Activated CD4-positive, alpha-beta T cell treated with anti-CD3 and anti-CD28 coated beads for 36 hours (primary cell): ENCODE data around the gene SKIDA1. TPM values are rescaled to one million over a fixed set of nuclear protein-coding genes. Genes with fewer than 3 reads are reported as not detected.

Experiments
- ATAC-seq: fragments of 200-7000 bp; cut with Tn5 transposase; one replicate; pipeline ENCODE4 v1.10.0; 2021; ENCODE audit warnings: mild to moderate bottlenecking, moderate library complexity
- CTCF ChIA-PET: fragments of 350-600 bp; sonication (Branson Sonifier 250); formaldehyde crosslinking; loops from one replicate; lab custom pipeline; 2021; ENCODE audit warnings: antibody characterized with exemption; lab: Charles Lee
- POLR2A ChIA-PET: fragments of 350-600 bp; sonication (Branson Sonifier 250); formaldehyde crosslinking; loops from one replicate; lab custom pipeline; 2021; ENCODE audit warnings: antibody characterized with exemption, inconsistent platforms; lab: Charles Lee
- DNase-seq: peaks from one replicate; pipeline ENCODE4 v3.0.0-alpha.2; 2020
- H3K27ac Mint-ChIP-seq: one replicate; pipeline ENCODE4 v1.8.0; 2021; ENCODE audit warnings: mixed read lengths
- H3K27me3 Mint-ChIP-seq: one replicate; pipeline ENCODE4 v1.8.0; 2021; ENCODE audit warnings: mixed read lengths
- H3K36me3 Mint-ChIP-seq: one replicate; pipeline ENCODE4 v1.8.0; 2021; ENCODE audit warnings: low read depth, mixed read lengths
- H3K4me1 Mint-ChIP-seq: one replicate; pipeline ENCODE4 v1.8.0; 2021; ENCODE audit warnings: mixed read lengths
- H3K4me3 Mint-ChIP-seq: one replicate; pipeline ENCODE4 v1.8.0; 2021; ENCODE audit warnings: mild to moderate bottlenecking, moderate library complexity, mixed read lengths
- H3K9me3 Mint-ChIP-seq: one replicate; pipeline ENCODE4 v1.8.0; 2021; ENCODE audit warnings: low read depth, mixed read lengths
- intact Hi-C, 2 experiments: fragments of 100-400 bp; cut with DNase I in 1 of 2; cut with micrococcal nuclease in 1 of 2; formaldehyde crosslinking; loops; one replicate each; pipeline versions ENCODE4 v1.14.2 to v1.15.1; 2022 to 2024; cut with DNase I, micrococcal nuclease
- total RNA-seq, 2 experiments: library from RNA; stranded (reverse); gene quantifications; one replicate each; pipeline ENCODE4 v1.2.3, GENCODE V29; 2021

Gene SKIDA1
- total RNA-seq, 2 experiments from 2014 or later, result 0.32 to 0.54 TPM

DNA sequence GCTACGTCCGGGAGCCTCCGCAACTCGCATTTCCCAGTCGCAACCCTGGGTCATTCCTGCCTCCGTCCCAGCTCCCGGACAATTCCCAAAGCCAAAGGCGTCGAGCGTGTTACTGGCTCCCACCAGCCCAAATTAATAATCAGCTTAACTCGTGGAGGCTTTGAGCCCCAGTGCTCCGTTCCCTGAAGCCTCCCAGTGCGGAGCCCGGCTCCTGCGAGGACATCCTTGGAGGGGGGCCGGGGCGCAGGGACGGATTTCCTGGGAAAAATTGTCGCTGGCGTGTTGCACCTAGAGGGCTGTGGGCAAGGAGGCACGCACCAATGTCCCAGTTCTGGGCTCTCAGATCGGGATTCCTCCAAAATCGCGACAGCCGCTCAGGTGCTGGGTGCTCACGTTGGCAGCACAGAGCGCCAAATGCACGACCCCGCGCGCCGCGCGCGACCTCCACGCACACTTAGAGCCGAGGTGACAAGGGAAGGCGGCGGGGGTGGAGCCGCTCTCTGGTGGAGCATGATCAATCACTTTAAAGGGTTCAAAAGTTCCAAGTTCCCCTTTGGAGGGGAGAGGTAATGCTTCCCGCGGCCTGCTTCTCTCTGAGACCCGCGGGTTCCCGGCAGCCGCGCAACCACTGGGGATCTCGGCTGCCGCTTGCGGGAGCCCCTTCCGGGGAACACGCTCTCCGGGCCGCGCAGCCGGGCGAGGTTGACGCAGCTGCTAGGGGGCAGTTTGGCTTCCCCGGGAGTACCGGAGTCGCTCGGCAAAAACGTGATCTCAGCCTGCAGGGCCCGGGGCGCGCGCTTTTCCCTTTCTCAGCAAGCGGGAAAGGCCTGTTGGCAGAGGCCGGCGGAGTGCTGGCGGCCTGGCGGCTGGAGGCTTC lies 25.5 kb downstream of the SKIDA1 start:
- Mint-ChIP-seq H3K4me3 (no peak overlapping the region), H3K9me3 (no peaks in the 10 kb centered on the region), H3K36me3 (no peaks in the 10 kb centered on the region), H3K27me3 (peaks cover 43% of the 10 kb centered on the region), H3K4me1 (peaks cover 12% of the 10 kb centered on the region), H3K27ac (no peak overlapping the region)
- intact Hi-C loops, result loop anchor here (5.0 to 10.0 kb wide), 4 partner anchors 423 to 1595 kb away; partner anchors contain the start of genes MSRB2 (in 1 of the 2) and SPAG6 (in 1 of the 2)
- ChIA-PET CTCF (interaction anchor here (0.7 to 1.5 kb wide), 3 partner anchors 8 to 16 kb away, joined by 3 to 7 read pairs (median 3); no protein-coding TSS in a partner anchor), POLR2A (no interaction called here)
- no peak for ATAC-seq
- DNase-seq, result peak; percentile 46

DNA sequence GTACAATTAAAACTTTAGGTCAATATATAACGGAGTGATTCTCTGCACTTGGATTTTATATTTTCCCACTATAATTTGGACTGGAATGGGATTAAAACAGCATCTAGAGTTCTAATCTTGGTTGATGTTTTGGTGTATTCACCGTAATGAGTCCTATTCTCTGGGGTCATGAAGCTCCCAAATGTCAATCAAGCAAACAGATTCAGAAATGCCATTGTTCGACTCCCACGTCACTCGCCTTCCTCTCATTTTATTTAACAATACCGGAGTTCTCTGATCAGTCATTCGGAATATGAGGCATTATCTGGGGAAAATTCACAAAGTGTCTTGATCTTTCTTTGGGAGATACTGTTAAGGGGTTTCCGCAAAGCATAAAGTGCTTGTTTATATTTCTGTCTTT lies 26.5 kb downstream of the SKIDA1 start:
- POLR2A ChIA-PET, result no interaction called here
- intact Hi-C loops, result loop anchor here (5.0 to 10.0 kb wide), 4 partner anchors 422 to 1596 kb away; partner anchors contain the start of genes MSRB2 (in 1 of the 2) and SPAG6 (in 1 of the 2)
- Mint-ChIP-seq H3K27ac (no peak overlapping the region), H3K9me3 (no peaks in the 10 kb centered on the region), H3K36me3 (no peaks in the 10 kb centered on the region), H3K4me3 (no peak overlapping the region), H3K4me1 (peaks cover 16% of the 10 kb centered on the region), H3K27me3 (peaks cover 47% of the 10 kb centered on the region)
- CTCF ChIA-PET, result interaction anchor here (1.2 to 1.4 kb wide), 2 partner anchors 13 to 19 kb away, joined by 3 read pairs; no protein-coding TSS in a partner anchor
- no peak for DNase-seq
- no peak for ATAC-seq

DNA sequence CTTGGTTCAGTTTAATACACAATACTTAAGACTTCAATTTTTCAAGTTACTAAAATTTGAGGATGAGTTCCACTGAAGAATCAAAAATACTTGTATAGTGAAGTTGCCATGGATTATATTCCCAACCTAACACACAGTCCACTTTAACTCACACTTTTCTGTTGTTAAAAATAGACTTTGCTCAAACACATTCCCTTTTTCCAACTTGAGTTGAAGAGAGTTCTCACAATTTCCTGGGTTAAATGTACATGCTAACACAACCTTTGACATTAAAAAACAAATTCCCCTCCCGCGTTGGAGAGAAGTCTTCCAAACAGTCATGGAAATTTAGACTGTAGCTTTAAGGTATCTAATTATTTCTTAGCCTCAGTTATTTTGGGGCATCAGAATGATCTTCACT lies 27.1 kb downstream of the SKIDA1 start:
- no peak for ATAC-seq
- intact Hi-C loops, result loop anchor here (5.0 to 10.0 kb wide), 4 partner anchors 421 to 1596 kb away; partner anchors contain the start of genes MSRB2 (in 1 of the 2) and SPAG6 (in 1 of the 2)
- no peak overlapping the region for H3K27ac Mint-ChIP-seq
- no peaks in the 10 kb centered on the region for H3K36me3 Mint-ChIP-seq
- H3K9me3 Mint-ChIP-seq, result no peaks in the 10 kb centered on the region
- peaks cover 48% of the 10 kb centered on the region for H3K27me3 Mint-ChIP-seq
- no peak overlapping the region for H3K4me3 Mint-ChIP-seq
- H3K4me1 Mint-ChIP-seq, result peaks cover 17% of the 10 kb centered on the region
- DNase-seq, result no peak
- ChIA-PET CTCF (interaction anchor here (0.7 to 1.4 kb wide), 4 partner anchors 12 to 639 kb away, joined by 3 read pairs; no protein-coding TSS in a partner anchor), POLR2A (no interaction called here)

DNA sequence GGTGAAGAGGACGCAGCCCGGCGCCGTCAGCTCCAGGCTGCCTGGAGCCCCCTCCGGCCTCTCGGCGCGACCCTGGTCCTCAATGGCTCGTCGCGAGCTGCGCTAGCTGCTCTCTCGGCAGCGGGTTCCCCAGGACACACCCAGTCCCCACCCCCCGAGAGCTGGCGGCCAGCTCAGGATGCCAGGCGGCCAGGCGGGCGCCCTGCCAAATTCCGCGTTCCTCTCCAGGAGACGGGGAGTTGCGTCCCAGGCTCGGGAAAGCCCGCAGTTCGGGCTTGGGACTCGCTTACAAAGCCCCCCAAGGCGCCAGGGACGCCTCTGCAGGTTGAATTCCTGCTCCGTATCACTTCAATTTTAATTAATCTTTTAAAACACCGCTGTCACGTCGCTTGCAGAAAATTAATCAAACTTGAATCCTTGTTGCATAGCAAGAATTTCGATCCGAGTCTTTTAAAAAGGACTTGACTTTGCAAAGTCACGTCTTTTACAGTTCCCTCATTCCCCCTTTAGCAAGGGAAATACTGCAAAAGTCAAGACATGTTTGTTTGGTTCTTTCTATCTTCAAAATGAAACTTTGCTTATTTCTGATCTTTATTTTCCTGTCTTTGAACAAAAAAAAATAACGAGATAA lies 28.2 kb downstream of the SKIDA1 start:
- peaks cover 50% of the 10 kb centered on the region for H3K27me3 Mint-ChIP-seq
- ChIA-PET POLR2A (interaction anchor here (0.6 to 1.1 kb wide), 4 partner anchors 19 to 435 kb away, joined by 3 to 5 read pairs (median 4); no protein-coding TSS in a partner anchor), CTCF (interaction anchor here (0.9 to 3.0 kb wide), 9 partner anchors 12 to 238 kb away, joined by 3 to 27 read pairs (median 4); no protein-coding TSS in a partner anchor)
- intact Hi-C loops, result loop anchor here (1.0 to 10.0 kb wide), 7 partner anchors 19 to 1598 kb away; partner anchors contain the start of genes MSRB2 (in 1 of the 2), SKIDA1 (in 1 of the 2) and SPAG6 (in 1 of the 2)
- no peak overlapping the region for H3K27ac Mint-ChIP-seq
- H3K4me1 Mint-ChIP-seq, result peaks cover 17% of the 10 kb centered on the region
- no peaks in the 10 kb centered on the region for H3K36me3 Mint-ChIP-seq
- peak overlapping the region; percentile 76 for H3K4me3 Mint-ChIP-seq
- H3K9me3 Mint-ChIP-seq, result no peaks in the 10 kb centered on the region
- ATAC-seq (peak; percentile 9), DNase-seq (peak; percentile 62)

DNA sequence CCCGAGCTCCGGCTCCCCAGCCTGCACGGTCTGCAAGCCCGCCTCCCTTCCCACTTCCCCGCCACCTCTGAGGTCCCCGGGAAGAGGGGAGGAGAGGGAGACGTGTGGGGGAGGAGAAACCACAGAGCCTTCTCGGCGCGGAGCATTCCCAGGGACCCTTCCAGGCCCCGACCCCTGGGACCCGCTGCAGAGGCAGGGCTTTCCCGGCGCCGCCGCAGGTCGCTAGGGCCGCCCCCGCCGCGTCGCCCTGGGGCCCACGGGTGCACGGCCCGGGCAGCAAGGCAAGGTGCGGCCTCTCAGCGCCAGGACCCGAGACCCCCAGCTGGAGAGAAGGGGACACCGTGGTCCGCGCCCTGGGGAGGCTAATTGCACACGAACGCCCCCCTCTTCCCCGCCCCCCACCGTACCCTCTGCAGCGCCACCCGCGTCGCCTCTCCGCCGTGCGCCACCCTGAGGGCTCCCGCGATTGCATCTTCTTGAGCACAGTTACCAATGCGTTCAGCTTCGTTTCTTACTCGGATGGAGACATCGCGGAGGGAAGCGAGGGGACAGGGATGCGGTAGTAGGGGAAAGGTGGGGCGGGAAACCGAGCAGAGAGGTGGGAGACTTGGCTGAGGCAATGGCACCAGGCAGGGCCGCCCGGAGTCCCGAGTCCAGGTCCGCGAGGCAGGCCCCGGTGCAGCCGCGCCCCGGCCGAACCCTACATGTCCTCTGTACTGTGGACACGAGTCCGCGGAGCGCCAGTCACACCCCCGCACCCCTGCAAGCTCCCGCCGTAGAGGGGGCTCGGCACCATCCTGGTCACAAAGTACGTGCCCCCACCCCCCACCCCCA lies 28.9 kb downstream of the SKIDA1 start:
- peaks cover 17% of the 10 kb centered on the region for H3K4me1 Mint-ChIP-seq
- H3K27me3 Mint-ChIP-seq, result peaks cover 50% of the 10 kb centered on the region
- no peaks in the 10 kb centered on the region for H3K9me3 Mint-ChIP-seq
- no peak overlapping the region for H3K27ac Mint-ChIP-seq
- H3K4me3 Mint-ChIP-seq, result peak overlapping the region; percentile 76
- POLR2A ChIA-PET, result interaction anchor here (0.6 to 1.1 kb wide), 3 partner anchors 20 to 436 kb away, joined by 3 to 5 read pairs (median 3); no protein-coding TSS in a partner anchor
- ATAC-seq (peak; percentile 67), DNase-seq (peak; percentile 79)
- intact Hi-C loops, result loop anchor here (1.0 to 10.0 kb wide), 10 partner anchors 20 to 1598 kb away; partner anchors contain the start of genes MSRB2 (in 1 of the 2), SKIDA1 (in 1 of the 2) and SPAG6 (in 1 of the 2)
- H3K36me3 Mint-ChIP-seq, result no peaks in the 10 kb centered on the region
- CTCF ChIA-PET, result interaction anchor here (0.6 to 3.0 kb wide), 20 partner anchors 11 to 1480 kb away, joined by 3 to 27 read pairs (median 3); partner anchors contain the start of gene SKIDA1

DNA sequence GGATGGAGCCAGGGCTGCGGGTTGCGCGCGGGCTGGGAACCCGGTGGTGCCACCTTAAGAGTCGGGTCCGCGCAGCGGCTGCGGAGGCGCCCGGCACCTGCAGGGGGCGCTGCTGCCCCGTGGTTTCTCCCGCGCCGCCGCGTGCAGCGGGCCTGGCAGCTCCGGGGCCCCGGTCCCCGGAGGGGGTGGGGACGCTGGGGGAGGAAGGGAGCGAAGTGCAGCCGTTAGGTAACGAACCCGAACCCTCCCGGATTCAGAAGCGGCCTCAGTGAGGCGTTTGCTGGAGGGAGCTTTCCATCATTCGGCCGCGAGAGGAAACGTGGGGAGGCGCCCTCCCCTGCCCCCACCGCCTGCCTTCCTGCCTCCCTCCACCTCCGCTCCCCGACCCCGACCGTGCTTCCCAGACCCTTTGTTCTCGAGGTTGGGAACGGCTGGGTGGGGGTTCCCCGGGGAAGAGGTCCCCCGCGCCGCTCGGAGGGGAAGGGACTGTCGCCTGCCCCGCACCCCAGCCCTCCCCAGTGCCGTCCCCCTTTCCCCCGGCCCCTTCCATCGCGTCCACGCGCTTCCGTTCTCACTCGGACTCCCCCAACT lies 29.6 kb downstream of the SKIDA1 start:
- Mint-ChIP-seq H3K4me3 (peak overlapping the region; percentile 76), H3K36me3 (no peaks in the 10 kb centered on the region), H3K9me3 (no peaks in the 10 kb centered on the region), H3K4me1 (peaks cover 17% of the 10 kb centered on the region), H3K27me3 (peaks cover 47% of the 10 kb centered on the region), H3K27ac (no peak overlapping the region)
- intact Hi-C loops, result loop anchor here (1.0 to 10.0 kb wide), 15 partner anchors 29 to 1599 kb away; partner anchors contain the start of genes DNAJC1 (in 1 of the 2), MSRB2 (in 1 of the 2), SKIDA1 (in 1 of the 2) and SPAG6 (in 1 of the 2)
- CTCF ChIA-PET, result interaction anchor here (0.6 to 3.0 kb wide), 17 partner anchors 22 to 1480 kb away, joined by 3 to 27 read pairs (median 3); partner anchors contain the start of gene SKIDA1
- ATAC-seq (peak; percentile 86), DNase-seq (peak; percentile 92)
- POLR2A ChIA-PET, result interaction anchor here (1.1 kb wide), 1 partner anchor 20 kb away, joined by 3 read pairs; no protein-coding TSS in a partner anchor

DNA sequence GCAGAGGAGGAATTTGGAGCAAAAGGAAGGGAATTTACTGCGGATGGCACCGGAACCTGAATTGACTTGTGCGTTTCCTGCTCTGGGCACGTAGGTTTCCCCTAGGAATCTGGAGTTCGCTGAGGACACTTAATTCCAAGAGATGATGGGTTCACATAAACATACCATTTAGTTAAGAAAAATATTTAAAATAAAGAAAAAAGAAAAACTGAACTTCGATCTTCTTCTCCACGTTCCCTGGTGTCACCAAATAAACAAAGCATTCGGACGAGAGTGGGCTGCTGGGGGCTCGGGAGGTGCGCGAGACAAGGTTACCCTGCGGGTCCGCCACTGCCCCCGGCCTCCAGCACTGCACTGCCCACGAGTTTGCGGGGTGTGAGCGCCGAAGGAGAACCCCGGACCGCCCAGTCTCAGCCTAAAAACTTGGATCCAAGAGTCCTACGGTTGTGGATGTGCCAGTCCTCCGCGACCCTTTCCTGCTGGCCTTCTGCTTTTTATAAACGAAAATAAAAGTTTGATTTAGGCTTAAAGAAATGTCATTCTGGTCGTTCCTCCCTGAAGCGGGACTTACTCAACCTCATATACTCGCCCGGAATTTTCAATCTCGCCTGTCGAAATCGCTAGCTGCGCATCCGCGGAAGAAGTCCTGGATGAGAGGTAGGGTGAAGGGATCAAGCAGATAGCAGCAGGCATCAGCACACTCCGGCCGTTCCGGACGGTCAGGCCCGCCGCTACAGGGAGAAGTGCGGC lies 30.3 kb downstream of the SKIDA1 start:
- Mint-ChIP-seq H3K4me1 (peaks cover 17% of the 10 kb centered on the region), H3K9me3 (no peaks in the 10 kb centered on the region), H3K27ac (peak overlapping the region; percentile 58), H3K36me3 (no peaks in the 10 kb centered on the region), H3K27me3 (peaks cover 47% of the 10 kb centered on the region), H3K4me3 (peak overlapping the region; percentile 76)
- ChIA-PET POLR2A (no interaction called here), CTCF (interaction anchor here (0.6 to 3.0 kb wide), 11 partner anchors 23 to 759 kb away, joined by 3 to 27 read pairs (median 3); partner anchors contain the start of gene SKIDA1)
- no peak for DNase-seq
- no peak for ATAC-seq
- intact Hi-C loops, result loop anchor here (1.0 to 10.0 kb wide), 13 partner anchors 38 to 1600 kb away; partner anchors contain the start of genes DNAJC1 (in 1 of the 2), MSRB2 (in 1 of the 2) and SPAG6 (in 1 of the 2)

DNA sequence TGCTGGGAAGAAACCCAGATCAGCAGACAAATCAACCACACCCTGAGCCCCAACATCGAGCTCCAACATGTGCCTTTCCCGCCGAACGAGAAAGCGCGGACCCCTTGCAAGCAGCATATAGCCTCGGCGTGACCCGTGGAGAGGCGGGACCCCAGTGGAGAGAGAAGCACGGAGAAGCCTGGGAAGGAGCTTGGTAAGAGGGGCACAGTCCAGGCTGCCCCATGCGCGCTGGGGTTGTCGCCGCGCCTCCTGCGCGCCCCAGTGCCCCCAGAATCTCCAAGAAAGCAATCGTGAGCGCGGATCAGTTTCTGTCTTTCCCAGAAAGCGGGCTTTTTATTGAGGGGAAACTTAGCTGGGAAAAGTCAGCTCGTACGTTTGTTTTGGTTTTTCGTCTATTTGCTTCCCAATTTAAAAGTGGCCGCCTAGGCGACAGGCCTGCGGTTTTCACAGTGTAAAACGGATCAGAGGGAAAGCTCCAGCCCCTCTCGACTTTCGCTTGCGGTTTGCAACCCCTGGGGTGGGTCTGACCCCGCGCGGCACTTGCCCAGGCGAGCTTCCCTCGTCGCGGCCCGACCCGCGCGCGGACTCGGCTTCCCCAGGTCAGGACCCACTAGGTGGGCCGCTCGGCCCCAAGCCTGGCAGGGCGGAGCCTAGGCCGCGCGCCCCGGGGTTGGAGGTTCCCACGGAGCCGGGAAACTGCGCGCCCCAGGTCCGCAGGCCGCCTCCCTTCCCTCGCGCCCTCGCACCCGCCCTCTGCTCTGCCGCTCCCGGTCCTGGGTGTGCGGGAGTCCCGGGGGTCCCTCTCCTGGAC lies 31.1 kb downstream of the SKIDA1 start:
- no peaks in the 10 kb centered on the region for H3K36me3 Mint-ChIP-seq
- ChIA-PET POLR2A (no interaction called here), CTCF (interaction anchor here (0.5 to 1.1 kb wide), 5 partner anchors 24 to 322 kb away, joined by 3 to 5 read pairs (median 4); no protein-coding TSS in a partner anchor)
- peak; percentile 43 for DNase-seq
- intact Hi-C loops, result loop anchor here (1.0 to 10.0 kb wide), 13 partner anchors 39 to 1600 kb away; partner anchors contain the start of genes DNAJC1 (in 1 of the 2), MSRB2 (in 1 of the 2) and SPAG6 (in 1 of the 2)
- peaks cover 46% of the 10 kb centered on the region for H3K27me3 Mint-ChIP-seq
- H3K27ac Mint-ChIP-seq, result no peak overlapping the region
- no peaks in the 10 kb centered on the region for H3K9me3 Mint-ChIP-seq
- H3K4me1 Mint-ChIP-seq, result peaks cover 15% of the 10 kb centered on the region
- ATAC-seq, result no peak
- H3K4me3 Mint-ChIP-seq, result peak overlapping the region; percentile 76
